ENCODE results near the gene KRTAP10-2.
"Not testable (repeated sequence)": the region's sequence is repeated elsewhere in the genome, so short reads cannot be mapped to it uniquely, and the experiment has no call there.

The KRTAP10-2 gene

GRCh38 chr21:44589094-44589493, 37.8 kb upstream of the KRTAP10-2 start:
- no peak for DNase-seq (ENCODE audit: low read depth)
- no peak for TF ChIP-seq CTCF (conservative IDR thresholded peaks at IDR 0.05; ENCODE audit: low read depth, low read length)
- no peak overlapping the region for H3K4me3 ChIP-seq (ENCODE audit: low read depth, low read length)

- H3K4me3 ChIP-seq (ENCODE audit: low read depth, low read length) = no peak overlapping the region
- no peak for TF ChIP-seq CTCF (conservative IDR thresholded peaks at IDR 0.05; ENCODE audit: low read depth, low read length)
- no peak for DNase-seq (ENCODE audit: low read depth)
These were observed 34.6 kb upstream of the KRTAP10-2 start for GRCh38 chr21:44585892-44586291.

- DNase-seq (ENCODE audit: low read depth) = no peak
- H3K4me3 ChIP-seq (ENCODE audit: low read depth, low read length) = no peak overlapping the region
- TF ChIP-seq CTCF (conservative IDR thresholded peaks at IDR 0.05; ENCODE audit: low read depth, low read length) = no peak
These were observed 32.5 kb upstream of the KRTAP10-2 start for GRCh38 chr21:44583800-44584147.

GRCh38 chr21:44583089-44583799, 31.9 kb upstream of the KRTAP10-2 start:
- H3K4me3 ChIP-seq (ENCODE audit: low read depth, low read length) = no peak overlapping the region
- TF ChIP-seq CTCF (conservative IDR thresholded peaks at IDR 0.05; ENCODE audit: low read depth, low read length) = no peak
- DNase-seq (ENCODE audit: low read depth) = peak; percentile 2

- H3K4me3 ChIP-seq (ENCODE audit: low read depth, low read length) = no peak overlapping the region
- no peak for TF ChIP-seq CTCF (conservative IDR thresholded peaks at IDR 0.05; ENCODE audit: low read depth, low read length)
- no peak for DNase-seq (ENCODE audit: low read depth)
These were observed 30.8 kb upstream of the KRTAP10-2 start for GRCh38 chr21:44582055-44582454.

- DNase-seq (ENCODE audit: low read depth) = no peak
- no peak for TF ChIP-seq CTCF (conservative IDR thresholded peaks at IDR 0.05; ENCODE audit: low read depth, low read length)
These were observed 29.9 kb upstream of the KRTAP10-2 start for GRCh38 chr21:44581158-44581557.

GRCh38 chr21:44580231-44580821, 29.0 kb upstream of the KRTAP10-2 start, which contains the start of gene KRTAP10-5:
TSS of gene KRTAP10-5 (minus strand) at chr21:44580604. CDS start at chr21:44580578, 26 bp downstream.
- not testable (repeated sequence) for H3K4me3 ChIP-seq (ENCODE audit: low read depth, low read length); DNase-seq (ENCODE audit: low read depth)

More at GRCh38 chr21:44581158-44581557, 29.9 kb upstream of the KRTAP10-2 start:
- H3K4me3 ChIP-seq (ENCODE audit: low read depth, low read length) = no peak overlapping the region

Data from choroid plexus epithelial cell (primary cell).